ENCODE measurements around the gene KIAA1549.
A peak's percentile ranks its signal among the peaks of the same experiment; 100 is the strongest.
"Not testable (repeated sequence)": the region's sequence is repeated elsewhere in the genome, so short reads cannot be mapped to it uniquely, and the experiment has no call there.

Gene KIAA1549

GRCh38 chr7:138981332-138982203 lies at the start of gene KIAA1549:
Gene KIAA1549, minus strand, starts transcription at chr7:138981389. Its CDS starts 120 bp downstream, at chr7:138981269.
- Histone ChIP-seq H3K27me3 (ENCODE audit: control insufficient read depth in 5 of 5, insufficient read depth in 4 of 5, low read length in 5 of 5) (peaks cover 0 to 14% (median 11%) of the 10 kb centered on the region in 5 donors), H3K27ac (ENCODE audit: low read depth, low read length) (no peak within 1 kb of the TSS), H3K9me3 (ENCODE audit: control insufficient read depth in 5 of 5, low read length in 5 of 5) (no peaks in the 10 kb centered on the region), H3K9ac (ENCODE audit: low read length in 5 of 5) (peak within 1 kb of the TSS in 4 of 5 donors; percentile 48 to 74 (median 64)), H3K36me3 (ENCODE audit: control insufficient read depth in 5 of 5, insufficient read depth in 5 of 5, low read length in 5 of 5) (no peaks in the 10 kb centered on the region), H3K4me3 (ENCODE audit: low read depth in 1 of 5, low read length in 5 of 5) (peak within 1 kb of the TSS; percentile 67 to 81 (median 70)), H3K4me1 (ENCODE audit: control insufficient read depth in 5 of 5, insufficient read depth in 5 of 5, low read length in 5 of 5) (peaks cover 0 to 21% (median 16%) of the 10 kb centered on the region in 5 donors)

DNA sequence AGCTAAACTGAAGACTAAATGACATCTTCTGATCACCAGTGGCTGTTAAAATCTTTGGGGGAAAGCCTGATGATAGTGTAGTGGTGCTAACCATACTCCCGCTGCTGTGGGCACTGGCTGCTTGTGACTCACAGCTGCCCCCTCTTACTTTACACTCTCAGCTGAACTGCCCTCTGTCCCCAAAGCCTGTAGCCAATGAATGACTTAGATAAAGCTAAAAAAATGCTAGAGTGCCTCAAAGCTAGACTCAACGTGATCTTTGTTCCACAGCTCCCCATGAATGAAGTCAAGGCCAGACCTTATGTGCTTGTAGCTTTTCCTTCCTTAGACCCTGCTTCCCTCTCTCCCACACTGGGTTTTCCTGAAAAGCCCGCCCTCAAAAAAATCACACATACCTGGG lies 48.2 kb upstream of the KIAA1549 start:
- H3K27ac ChIP-seq (ENCODE audit: low read depth, low read length) = no peak overlapping the region
- no peak overlapping the region for H3K4me3 ChIP-seq (ENCODE audit: low read depth in 1 of 5, low read length in 5 of 5)
- H3K9me3 ChIP-seq (ENCODE audit: control insufficient read depth in 5 of 5, low read length in 5 of 5) = no peaks in the 10 kb centered on the region
- H3K36me3 ChIP-seq (ENCODE audit: control insufficient read depth in 5 of 5, insufficient read depth in 5 of 5, low read length in 5 of 5) = peaks cover 5 to 59% (median 38%) of the 10 kb centered on the region in 5 donors
- no peak overlapping the region for H3K9ac ChIP-seq (ENCODE audit: low read length in 5 of 5)
- peaks cover 0 to 5% (median 1%) of the 10 kb centered on the region in 5 donors for H3K4me1 ChIP-seq (ENCODE audit: control insufficient read depth in 5 of 5, insufficient read depth in 5 of 5, low read length in 5 of 5)
- no peaks in the 10 kb centered on the region for H3K27me3 ChIP-seq (ENCODE audit: control insufficient read depth in 5 of 5, insufficient read depth in 4 of 5, low read length in 5 of 5)

GRCh38 chr7:139026551-139026950 lies 45.4 kb upstream of the KIAA1549 start:
- no peaks in the 10 kb centered on the region for H3K4me1 ChIP-seq (ENCODE audit: control insufficient read depth in 5 of 5, insufficient read depth in 5 of 5, low read length in 5 of 5)
- no peak overlapping the region for H3K9ac ChIP-seq (ENCODE audit: low read length in 5 of 5)
- H3K36me3 ChIP-seq (ENCODE audit: control insufficient read depth in 5 of 5, insufficient read depth in 5 of 5, low read length in 5 of 5) = peaks cover 5 to 58% (median 44%) of the 10 kb centered on the region in 5 donors
- H3K4me3 ChIP-seq (ENCODE audit: low read depth in 1 of 5, low read length in 5 of 5) = no peak overlapping the region
- H3K27me3 ChIP-seq (ENCODE audit: control insufficient read depth in 5 of 5, insufficient read depth in 4 of 5, low read length in 5 of 5) = no peaks in the 10 kb centered on the region
- no peak overlapping the region for H3K27ac ChIP-seq (ENCODE audit: low read depth, low read length)
- H3K9me3 ChIP-seq (ENCODE audit: control insufficient read depth in 5 of 5, low read length in 5 of 5) = no peaks in the 10 kb centered on the region

- peaks cover 5 to 58% (median 44%) of the 10 kb centered on the region in 5 donors for H3K36me3 ChIP-seq (ENCODE audit: control insufficient read depth in 5 of 5, insufficient read depth in 5 of 5, low read length in 5 of 5)
- not testable (repeated sequence) for H3K9ac ChIP-seq (ENCODE audit: low read length in 5 of 5); H3K27ac ChIP-seq (ENCODE audit: low read depth, low read length); H3K4me1 ChIP-seq (ENCODE audit: control insufficient read depth in 5 of 5, insufficient read depth in 5 of 5, low read length in 5 of 5); H3K27me3 ChIP-seq (ENCODE audit: control insufficient read depth in 5 of 5, insufficient read depth in 4 of 5, low read length in 5 of 5); H3K4me3 ChIP-seq (ENCODE audit: low read depth in 1 of 5, low read length in 5 of 5); H3K9me3 ChIP-seq (ENCODE audit: control insufficient read depth in 5 of 5, low read length in 5 of 5)
Observed at GRCh38 chr7:139025861-139026260, 44.7 kb upstream of the KIAA1549 start.

- Histone ChIP-seq H3K4me1 (ENCODE audit: control insufficient read depth in 5 of 5, insufficient read depth in 5 of 5, low read length in 5 of 5) (no peaks in the 10 kb centered on the region), H3K27ac (ENCODE audit: low read depth, low read length) (no peak overlapping the region), H3K4me3 (ENCODE audit: low read depth in 1 of 5, low read length in 5 of 5) (no peak overlapping the region), H3K9me3 (ENCODE audit: control insufficient read depth in 5 of 5, low read length in 5 of 5) (no peaks in the 10 kb centered on the region), H3K9ac (ENCODE audit: low read length in 5 of 5) (no peak overlapping the region), H3K36me3 (ENCODE audit: control insufficient read depth in 5 of 5, insufficient read depth in 5 of 5, low read length in 5 of 5) (peaks cover 0 to 39% (median 26%) of the 10 kb centered on the region in 5 donors), H3K27me3 (ENCODE audit: control insufficient read depth in 5 of 5, insufficient read depth in 4 of 5, low read length in 5 of 5) (no peaks in the 10 kb centered on the region)
Observed at GRCh38 chr7:139023076-139023475, 41.9 kb upstream of the KIAA1549 start.

DNA sequence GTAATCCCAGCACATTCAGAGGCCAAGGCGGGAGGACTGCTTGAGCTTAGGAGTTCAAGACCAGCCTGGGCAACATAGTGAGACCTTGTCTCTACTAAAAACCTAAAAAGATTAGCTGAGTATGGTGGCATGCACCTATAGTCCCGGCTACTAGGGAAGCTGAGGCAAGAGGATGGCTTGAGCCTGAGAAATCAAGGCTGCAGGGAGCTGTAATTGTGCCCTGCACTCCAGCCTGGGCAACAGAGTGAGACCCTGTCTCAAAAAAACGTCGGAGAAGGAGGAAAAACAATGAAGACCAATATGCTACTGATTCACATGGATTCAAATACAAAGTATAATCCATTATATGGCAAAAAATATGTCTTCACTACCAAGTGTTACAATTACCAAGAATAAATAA lies 41.1 kb upstream of the KIAA1549 start:
- no peaks in the 10 kb centered on the region for H3K9me3 ChIP-seq (ENCODE audit: control insufficient read depth in 5 of 5, low read length in 5 of 5)
- peaks cover 0 to 33% (median 24%) of the 10 kb centered on the region in 5 donors for H3K36me3 ChIP-seq (ENCODE audit: control insufficient read depth in 5 of 5, insufficient read depth in 5 of 5, low read length in 5 of 5)
- no peaks in the 10 kb centered on the region for H3K27me3 ChIP-seq (ENCODE audit: control insufficient read depth in 5 of 5, insufficient read depth in 4 of 5, low read length in 5 of 5)
- peaks cover 0 to 2% (median 0%) of the 10 kb centered on the region in 5 donors for H3K4me1 ChIP-seq (ENCODE audit: control insufficient read depth in 5 of 5, insufficient read depth in 5 of 5, low read length in 5 of 5)
- no peak overlapping the region for H3K27ac ChIP-seq (ENCODE audit: low read depth, low read length)
- H3K4me3 ChIP-seq (ENCODE audit: low read depth in 1 of 5, low read length in 5 of 5) = no peak overlapping the region
- no peak overlapping the region for H3K9ac ChIP-seq (ENCODE audit: low read length in 5 of 5)

DNA sequence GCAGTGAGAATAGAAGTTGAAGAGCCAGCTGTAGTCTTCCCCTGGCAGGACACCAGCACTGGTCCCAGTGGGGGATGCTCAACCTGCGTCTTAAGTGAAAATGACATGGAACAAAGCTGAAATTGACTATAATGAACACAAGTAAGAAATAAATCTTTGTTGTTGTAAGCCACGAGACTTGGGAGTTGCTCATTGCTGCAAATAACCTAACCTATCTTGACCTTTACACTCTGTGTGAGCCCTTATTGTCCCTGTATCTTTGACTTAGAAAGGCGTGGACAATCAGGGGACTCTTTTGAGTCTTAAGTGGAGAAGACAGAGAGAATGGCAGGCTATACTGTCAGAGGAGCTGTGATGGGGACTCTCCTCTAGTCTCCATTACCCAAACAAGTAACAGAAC lies 37.7 kb upstream of the KIAA1549 start:
- H3K4me1 ChIP-seq (ENCODE audit: control insufficient read depth in 5 of 5, insufficient read depth in 5 of 5, low read length in 5 of 5) = peaks cover 0 to 7% (median 0%) of the 10 kb centered on the region in 5 donors
- H3K4me3 ChIP-seq (ENCODE audit: low read depth in 1 of 5, low read length in 5 of 5) = no peak overlapping the region
- no peaks in the 10 kb centered on the region for H3K9me3 ChIP-seq (ENCODE audit: control insufficient read depth in 5 of 5, low read length in 5 of 5)
- peaks cover 0 to 4% (median 0%) of the 10 kb centered on the region in 5 donors for H3K27me3 ChIP-seq (ENCODE audit: control insufficient read depth in 5 of 5, insufficient read depth in 4 of 5, low read length in 5 of 5)
- no peak overlapping the region for H3K27ac ChIP-seq (ENCODE audit: low read depth, low read length)
- H3K9ac ChIP-seq (ENCODE audit: low read length in 5 of 5) = no peak overlapping the region
- H3K36me3 ChIP-seq (ENCODE audit: control insufficient read depth in 5 of 5, insufficient read depth in 5 of 5, low read length in 5 of 5) = peaks cover 0 to 12% (median 7%) of the 10 kb centered on the region in 5 donors

DNA sequence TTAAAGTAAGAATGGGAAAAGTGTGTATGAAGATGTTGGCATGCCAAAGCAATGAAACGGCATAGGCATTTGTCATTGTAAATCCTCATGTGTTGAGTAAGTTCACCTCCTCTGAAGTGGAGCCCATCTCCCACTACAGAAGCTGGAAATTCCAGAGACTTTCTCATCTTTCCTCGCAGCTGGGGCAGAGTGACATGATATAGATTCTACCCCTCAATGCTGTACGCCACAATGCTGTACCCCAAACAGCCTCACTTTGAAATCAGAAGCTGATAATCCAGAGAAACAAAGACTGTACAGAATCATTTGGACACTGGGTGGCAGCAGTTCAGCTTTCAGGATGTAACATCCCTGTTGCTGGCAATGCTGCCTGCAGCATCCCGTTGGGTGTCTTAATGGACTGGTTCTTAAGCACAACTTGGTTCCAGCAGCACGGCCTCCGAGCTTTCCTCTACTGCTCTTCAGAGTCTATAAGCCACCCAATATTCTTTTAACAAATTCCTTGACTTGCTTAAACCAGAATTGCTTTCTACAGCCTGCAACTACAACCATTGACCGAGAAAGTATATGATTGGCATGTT lies 35.8 kb upstream of the KIAA1549 start:
- Histone ChIP-seq H3K9me3 (ENCODE audit: control insufficient read depth in 5 of 5, low read length in 5 of 5) (no peaks in the 10 kb centered on the region), H3K27ac (ENCODE audit: low read depth, low read length) (no peak overlapping the region), H3K9ac (ENCODE audit: low read length in 5 of 5) (no peak overlapping the region), H3K27me3 (ENCODE audit: control insufficient read depth in 5 of 5, insufficient read depth in 4 of 5, low read length in 5 of 5) (peaks cover 0 to 4% (median 0%) of the 10 kb centered on the region in 5 donors), H3K36me3 (ENCODE audit: control insufficient read depth in 5 of 5, insufficient read depth in 5 of 5, low read length in 5 of 5) (no peaks in the 10 kb centered on the region), H3K4me3 (ENCODE audit: low read depth in 1 of 5, low read length in 5 of 5) (no peak overlapping the region), H3K4me1 (ENCODE audit: control insufficient read depth in 5 of 5, insufficient read depth in 5 of 5, low read length in 5 of 5) (peaks cover 0 to 7% (median 0%) of the 10 kb centered on the region in 5 donors)

GRCh38 chr7:139011373-139011772 lies 30.2 kb upstream of the KIAA1549 start:
- Histone ChIP-seq H3K27ac (ENCODE audit: low read depth, low read length) (no peak overlapping the region), H3K4me1 (ENCODE audit: control insufficient read depth in 5 of 5, insufficient read depth in 5 of 5, low read length in 5 of 5) (no peaks in the 10 kb centered on the region), H3K9ac (ENCODE audit: low read length in 5 of 5) (no peak overlapping the region), H3K4me3 (ENCODE audit: low read depth in 1 of 5, low read length in 5 of 5) (no peak overlapping the region), H3K36me3 (ENCODE audit: control insufficient read depth in 5 of 5, insufficient read depth in 5 of 5, low read length in 5 of 5) (no peaks in the 10 kb centered on the region), H3K9me3 (ENCODE audit: control insufficient read depth in 5 of 5, low read length in 5 of 5) (no peaks in the 10 kb centered on the region), H3K27me3 (ENCODE audit: control insufficient read depth in 5 of 5, insufficient read depth in 4 of 5, low read length in 5 of 5) (peaks cover 0 to 4% (median 0%) of the 10 kb centered on the region in 5 donors)
